Ovary (tissue), 9 donors: ENCODE measurements around the gene ELF5. TPM values are rescaled to one million over a fixed set of nuclear protein-coding genes. Genes with fewer than 3 reads are reported as not detected.

Source experiments
- DNase-seq, 5 donors: peaks; one replicate each; pipeline ENCODE4 v3.0.0-alpha.2; 2019 to 2020
- H3K27ac ChIP-seq, 2 donors: fragments of 200-600 bp; one replicate each; pipeline versions ENCODE4 v1.5.1 to v1.8.0; 2019 to 2022
- H3K27me3 ChIP-seq: fragments of 200-600 bp; one replicate; pipeline ENCODE4 v1.8.0; 2022
- H3K36me3 ChIP-seq: fragments of 200-600 bp; sonication (generic); one replicate; pipeline ENCODE4 v1.5.1; 2019
- H3K4me1 ChIP-seq: one replicate; pipeline ENCODE4 v1.8.1; 2013; ENCODE audit warnings: mild to moderate bottlenecking, moderate library complexity; ENCODE audit not compliant: insufficient read depth
- H3K4me3 ChIP-seq: fragments of 200-600 bp; sonication (generic); one replicate; pipeline ENCODE4 v1.5.1; 2017
- H3K9me3 ChIP-seq, 2 donors: fragments of 200-600 bp in 1 of 2; sonication (generic) in 1 of 2; one replicate each; pipeline versions ENCODE4 v1.5.1 to v1.8.1; 2013 to 2019; ENCODE audit warnings: mild to moderate bottlenecking in 1 of 2, moderate library complexity in 1 of 2
- EP300 ChIP-seq: sonication (generic); formaldehyde crosslinking; IDR thresholded peaks from one replicate; pipeline ENCODE4 v1.6.1; 2017; ENCODE audit warnings: antibody characterized with exemption
- POLR2A ChIP-seq: fragments of 450-650 bp; IDR thresholded peaks from one replicate; pipeline ENCODE4 v1.6.1; 2017; ENCODE audit warnings: antibody characterized with exemption, mild to moderate bottlenecking, moderate library complexity
- whole genome bisulfite sequencing, 3 donors: extraction: QIAGEN DNeasy Blood & Tissue Kit in 1 of 3; methylation state at CpG; one replicate each; pipeline versions ENCODE4 v1.1.5 to v1.1.7; 2013 to 2017; 5-methylcytosine and 5-hydroxymethylcytosine counted together
- intact Hi-C, 4 donors: fragments of 100-400 bp; cut with DNase I; formaldehyde crosslinking; loops; one replicate each; pipeline versions ENCODE4 v1.11.0 to v1.15.1; 2022 to 2023
- polyA plus RNA-seq, 2 donors: library from polyadenylated mRNA; stranded (reverse); fragments of 200-250 nt in 1 of 2; fragments of 350-450 nt in 1 of 2; fragmentation: Illumina TruSeq in 1 of 2; extraction: RNeasy Lipid Tissue Mini Kit (QIAGEN cat#74804) in 1 of 2; gene quantifications; one replicate each; pipeline ENCODE4 v1.2.3, GENCODE V29; 2013 to 2014
- total RNA-seq, 7 donors: library from RNA; depleted of rRNA in 2 of 7; stranded (reverse); fragments of >200 nt in 2 of 7; fragmentation: NEBNext Ultra II Directional in 3 of 7; extraction: Animal tissue kit (Norgen Biotek cat#: 25700) in 3 of 7; gene quantifications; one replicate each; pipeline versions ENCODE4 v1.1.0 to v1.2.4, GENCODE V29; 2016 to 2023
- TF ChIP-seq, protein P1 (sequence below), 3 donors: fragments of 450-650 bp in 2 of 3; fragments of 200-600 bp in 1 of 3; IDR thresholded peaks; one replicate each; pipeline versions ENCODE4 v1.5.1 to v1.8.0; 2016 to 2022; ENCODE audit warnings: antibody characterized with exemption in 3 of 3, mild to moderate bottlenecking in 1 of 3
- donor health status: DM: no; HTN: no; CAD: no; lungs with moderate emphysema.
- donor health status: DM: no; HTN: no; CAD: no.
- donor health status: Bipolar disorder and iron deficiency.
- donor health status: DM: yes; HTN: yes; CAD: no.
- donor health status: DM: no; HTN: no; CAD: no.
- donor health status: DM: yes; HTN: yes; CAD: no.

ELF5 gene
- total and polyA plus RNA-seq, 9 donors: not detected

DNA sequence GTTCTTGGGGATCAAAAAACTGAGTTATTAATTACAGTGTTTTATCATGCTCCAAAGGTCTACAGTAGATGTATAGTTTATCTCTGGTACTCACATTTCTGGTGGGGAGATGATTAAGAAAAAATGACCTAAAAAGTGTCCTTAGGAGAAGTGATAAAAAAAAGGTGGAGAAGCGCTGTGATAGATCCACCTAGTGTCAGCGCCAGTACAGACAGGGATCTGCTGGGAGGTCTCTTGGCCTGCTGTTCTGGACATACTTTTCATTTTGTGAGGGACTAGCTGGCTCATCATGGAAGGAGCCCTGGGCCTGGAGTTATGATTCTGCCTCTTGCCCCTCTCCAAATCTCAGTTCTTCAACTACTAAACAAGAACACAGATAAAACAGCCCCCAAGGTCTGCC, 2.9 kb downstream of the ELF5 start:
- 92 to 97% (median 97%) methylated on average over 2 of the region's 2 CpGs for WGBS, 3 donors
- Histone ChIP-seq H3K9me3 (no peaks in the 10 kb centered on the region), H3K4me1 (no peaks in the 10 kb centered on the region), H3K4me3 (no peak overlapping the region), H3K36me3 (no peaks in the 10 kb centered on the region), H3K27ac (no peak overlapping the region), H3K27me3 (no peaks in the 10 kb centered on the region)
- intact Hi-C loops: no loop called here
- TF ChIP-seq EP300 (no peak), POLR2A (no peak)
- TF ChIP-seq, protein P1, sequence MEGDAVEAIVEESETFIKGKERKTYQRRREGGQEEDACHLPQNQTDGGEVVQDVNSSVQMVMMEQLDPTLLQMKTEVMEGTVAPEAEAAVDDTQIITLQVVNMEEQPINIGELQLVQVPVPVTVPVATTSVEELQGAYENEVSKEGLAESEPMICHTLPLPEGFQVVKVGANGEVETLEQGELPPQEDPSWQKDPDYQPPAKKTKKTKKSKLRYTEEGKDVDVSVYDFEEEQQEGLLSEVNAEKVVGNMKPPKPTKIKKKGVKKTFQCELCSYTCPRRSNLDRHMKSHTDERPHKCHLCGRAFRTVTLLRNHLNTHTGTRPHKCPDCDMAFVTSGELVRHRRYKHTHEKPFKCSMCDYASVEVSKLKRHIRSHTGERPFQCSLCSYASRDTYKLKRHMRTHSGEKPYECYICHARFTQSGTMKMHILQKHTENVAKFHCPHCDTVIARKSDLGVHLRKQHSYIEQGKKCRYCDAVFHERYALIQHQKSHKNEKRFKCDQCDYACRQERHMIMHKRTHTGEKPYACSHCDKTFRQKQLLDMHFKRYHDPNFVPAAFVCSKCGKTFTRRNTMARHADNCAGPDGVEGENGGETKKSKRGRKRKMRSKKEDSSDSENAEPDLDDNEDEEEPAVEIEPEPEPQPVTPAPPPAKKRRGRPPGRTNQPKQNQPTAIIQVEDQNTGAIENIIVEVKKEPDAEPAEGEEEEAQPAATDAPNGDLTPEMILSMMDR (IDR thresholded peaks at IDR 0.05): no peak
- DNase-seq: no peak

DNA sequence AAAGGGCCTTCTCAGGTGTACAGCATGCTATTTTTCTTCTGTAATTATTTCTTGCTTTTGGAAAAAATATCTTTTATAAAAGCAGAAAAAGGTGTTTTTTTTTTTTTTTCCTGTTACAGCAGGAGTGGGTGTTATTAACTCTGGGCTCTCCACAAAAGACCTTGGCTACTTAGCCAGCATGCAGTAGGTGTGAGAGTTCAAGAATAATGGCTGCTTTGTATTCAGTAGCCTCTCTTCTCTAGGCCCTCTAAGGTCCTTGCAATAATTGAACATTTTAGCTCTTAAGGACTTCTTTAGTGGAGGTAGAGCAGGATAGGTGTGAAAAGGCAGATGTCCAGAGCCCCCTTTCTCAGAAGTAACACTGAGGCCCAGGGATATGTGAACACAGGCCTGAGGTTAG, 3.4 kb downstream of the ELF5 start:
- intact Hi-C loops: no loop called here
- Histone ChIP-seq H3K4me3 (no peak overlapping the region), H3K4me1 (no peaks in the 10 kb centered on the region), H3K36me3 (no peaks in the 10 kb centered on the region), H3K27ac (no peak overlapping the region), H3K27me3 (no peaks in the 10 kb centered on the region), H3K9me3 (no peaks in the 10 kb centered on the region)
- DNase-seq: no peak
- TF ChIP-seq EP300: no peak

DNA sequence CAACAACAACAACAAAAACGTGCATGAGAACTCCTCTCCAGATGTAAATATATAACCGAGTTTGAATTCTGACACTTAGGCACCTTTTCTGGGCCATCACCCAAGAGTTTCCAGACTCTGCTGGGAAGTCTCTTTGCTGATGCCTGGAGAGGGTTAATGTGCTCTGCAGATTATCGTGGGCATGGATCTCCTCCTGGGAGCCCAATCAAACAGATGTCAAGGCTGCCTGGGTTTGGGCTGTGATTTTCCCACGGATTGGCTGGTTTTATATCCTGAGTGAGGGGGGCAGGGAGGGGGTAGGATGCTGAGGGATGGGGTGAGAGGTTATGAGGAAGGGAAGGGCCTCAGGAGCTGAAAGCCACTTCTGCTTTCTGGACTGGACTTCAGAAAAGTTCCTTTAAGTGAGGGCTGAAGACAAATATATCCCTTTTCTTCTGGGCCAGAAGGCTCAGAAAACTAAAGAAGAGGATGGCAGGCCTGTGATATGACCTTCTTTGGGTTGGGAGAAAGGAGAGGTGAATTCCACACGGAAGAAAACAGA, 4.2 kb downstream of the ELF5 start:
- Histone ChIP-seq H3K27me3 (no peaks in the 10 kb centered on the region), H3K27ac (no peak overlapping the region), H3K36me3 (no peaks in the 10 kb centered on the region), H3K9me3 (no peaks in the 10 kb centered on the region), H3K4me1 (no peaks in the 10 kb centered on the region), H3K4me3 (no peak overlapping the region)
- DNase-seq: no peak
- intact Hi-C loops: no loop called here
- no peak for TF ChIP-seq EP300
- TF ChIP-seq POLR2A: no peak
- TF ChIP-seq, protein P1 (IDR thresholded peaks at IDR 0.05): no peak
- 18 to 30% (median 18%) methylated on average over 5 of the region's 5 CpGs for WGBS, 3 donors

DNA sequence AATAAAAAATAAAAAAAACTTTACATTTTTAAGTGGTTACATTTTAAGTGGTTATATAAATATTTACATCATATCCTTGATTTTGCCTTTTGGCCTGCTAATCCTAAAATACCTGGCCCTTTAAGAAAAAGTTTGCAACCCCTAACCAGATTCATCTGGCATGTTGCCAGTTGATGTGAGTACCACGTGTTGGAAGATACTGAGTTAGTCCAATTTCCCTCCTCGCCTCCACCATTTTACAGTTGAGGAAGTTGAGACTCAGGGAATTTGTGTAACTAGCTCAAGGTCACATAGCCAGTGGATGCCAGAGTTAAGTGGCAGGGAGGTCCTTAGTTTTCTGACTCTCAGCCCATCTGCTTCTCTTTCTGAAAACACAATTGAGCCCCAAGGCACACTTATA, 5.1 kb downstream of the ELF5 start:
- intact Hi-C loops: no loop called here
- H3K4me1 ChIP-seq: no peaks in the 10 kb centered on the region
- TF ChIP-seq POLR2A (no peak), EP300 (no peak)
- TF ChIP-seq, protein P1 (IDR thresholded peaks at IDR 0.05): no peak
- H3K36me3 ChIP-seq: no peaks in the 10 kb centered on the region
- H3K9me3 ChIP-seq: no peaks in the 10 kb centered on the region
- 19 to 28% (median 26%) methylated on average over 2 of the region's 2 CpGs for WGBS, 3 donors
- no peak overlapping the region for H3K4me3 ChIP-seq
- no peak for DNase-seq
- no peak overlapping the region for H3K27ac ChIP-seq
- no peaks in the 10 kb centered on the region for H3K27me3 ChIP-seq

DNA sequence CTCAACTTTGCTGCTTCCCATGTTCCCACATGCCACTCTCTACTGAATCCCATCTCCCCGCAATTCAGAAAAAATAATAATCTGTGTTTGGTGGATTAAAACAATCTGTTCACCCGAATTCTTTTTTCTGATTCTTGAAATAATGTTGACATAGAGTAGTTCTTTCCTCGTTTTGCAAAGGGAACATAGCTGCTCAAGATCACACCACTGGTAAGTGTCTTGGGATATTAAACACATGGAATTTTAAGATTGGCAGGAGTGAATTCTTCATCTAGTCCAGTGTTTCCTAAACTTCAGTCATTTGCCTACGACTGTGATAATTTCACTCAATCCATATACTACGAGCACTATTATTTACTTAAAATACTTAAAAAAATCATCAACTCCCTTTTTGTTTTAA, 6.0 kb downstream of the ELF5 start:
- intact Hi-C loops: no loop called here
- Histone ChIP-seq H3K9me3 (no peaks in the 10 kb centered on the region), H3K36me3 (no peaks in the 10 kb centered on the region), H3K27ac (no peak overlapping the region), H3K4me3 (no peak overlapping the region), H3K27me3 (no peaks in the 10 kb centered on the region), H3K4me1 (no peaks in the 10 kb centered on the region)
- TF ChIP-seq, protein P1 (IDR thresholded peaks at IDR 0.05): no peak
- TF ChIP-seq POLR2A (no peak), EP300 (no peak)
- 58 to 75% (median 65%) methylated on average over 5 of the region's 5 CpGs for WGBS, 3 donors
- no peak for DNase-seq
